Right lobe of liver (tissue), 6 donors: ENCODE results near the gene RRAS2. TPM values are rescaled to one million over a fixed set of nuclear protein-coding genes. Genes with fewer than 3 reads are reported as not detected.
"Not testable (repeated sequence)": the region's sequence is repeated elsewhere in the genome, so short reads cannot be mapped to it uniquely, and the experiment has no call there.

Source experiments
- ATAC-seq, 4 donors: fragments of 200-7000 bp; cut with Tn5 transposase; one replicate each; pipeline ENCODE4 v1.9.1; 2020; ENCODE audit warnings: mild to moderate bottlenecking in 4 of 4, moderate library complexity in 4 of 4
- DNase-seq, 3 donors: peaks; one replicate each; pipeline ENCODE4 v3.0.0-alpha.2; 2020
- H3K27ac ChIP-seq, 3 donors: fragments of 200-600 bp; one replicate each; pipeline ENCODE4 v1.8.0; 2022
- H3K27me3 ChIP-seq, 2 donors: fragments of 200-600 bp; one replicate each; pipeline ENCODE4 v1.8.0; 2022
- H3K36me3 ChIP-seq, 4 donors: fragments of 200-600 bp; sonication (generic) in 1 of 4; one replicate each; pipeline versions ENCODE4 v1.5.1 to v1.8.0; 2017 to 2022; ENCODE audit warnings: control low read depth in 1 of 4
- H3K4me1 ChIP-seq, 4 donors: fragments of 200-600 bp; sonication (generic) in 1 of 4; one replicate each; pipeline versions ENCODE4 v1.5.1 to v1.8.0; 2017 to 2022; ENCODE audit warnings: control low read depth in 1 of 4
- H3K4me3 ChIP-seq, 3 donors: fragments of 200-600 bp; one replicate each; pipeline ENCODE4 v1.8.0; 2022
- H3K9me3 ChIP-seq, 4 donors: fragments of 200-600 bp; sonication (generic) in 1 of 4; one replicate each; pipeline versions ENCODE4 v1.5.1 to v1.8.0; 2017 to 2022; ENCODE audit warnings: control low read depth in 1 of 4
- POLR2A ChIP-seq: fragments of 450-650 bp; IDR thresholded peaks from one replicate; pipeline ENCODE4 v1.6.1; 2017; ENCODE audit warnings: antibody characterized with exemption, mild to moderate bottlenecking
- WGBS: methylation state at CpG from one replicate; pipeline ENCODE4 v1.1.6; 2018; ENCODE audit warnings: low coverage, low lambda C conversion rate; ENCODE audit not compliant: insufficient coverage; ENCODE audit errors: missing lambda C conversion rate; 5-methylcytosine and 5-hydroxymethylcytosine counted together
- intact Hi-C, 2 donors: fragments of 100-400 bp; cut with DNase I; formaldehyde crosslinking; loops; one replicate each; pipeline versions ENCODE4 v1.11.2 to v1.14.1; 2022
- total RNA-seq, 6 experiments: library from RNA; depleted of rRNA in 2 of 6; stranded (reverse); fragments of >200 nt in 2 of 6; fragmentation: NEBNext Ultra II Directional in 3 of 6; extraction: Animal tissue kit (Norgen Biotek cat#: 25700) in 3 of 6; gene quantifications; one replicate each; pipeline versions ENCODE4 v1.1.0 to v1.2.4, GENCODE V29; 2016 to 2023
- TF ChIP-seq, protein P1 (sequence below), 4 donors: fragments of 200-600 bp in 3 of 4; fragments of 450-650 bp in 1 of 4; IDR thresholded peaks; one replicate each; pipeline versions ENCODE4 v1.5.1 to v1.8.0; 2016 to 2022; ENCODE audit warnings: antibody characterized with exemption in 4 of 4, mild to moderate bottlenecking in 2 of 4
- donor health status: DM: no; HTN: yes; CAD: no.
- donor health status: DM: no; HTN: no; CAD: no.
- donor health status: DM: no; HTN: no; CAD: no.
- donor health status: DM: no; HTN: yes; CAD: no.
- donor health status: DM: no; HTN: yes; CAD: no.

The RRAS2 gene
- total RNA-seq, 6 experiments from 2014 or later: 21.0 to 44.8 (median 31.1) TPM

DNA sequence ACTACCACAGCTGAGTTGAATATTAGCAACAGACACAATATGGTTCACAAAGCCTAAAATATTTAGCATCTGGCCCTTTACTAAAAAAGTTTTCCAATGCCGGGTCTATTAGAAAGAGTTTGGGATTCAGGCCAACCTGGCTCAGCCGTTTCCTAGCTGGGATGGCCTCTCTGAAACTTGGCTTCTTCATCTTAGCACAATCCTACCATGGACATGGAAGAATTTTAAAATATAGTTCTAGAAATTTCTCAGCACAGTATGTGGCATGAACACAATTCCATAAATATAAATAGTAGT is 103.8 kb downstream of the RRAS2 start:
- H3K4me3 ChIP-seq: no peak overlapping the region
- WGBS: 25% methylated on average over 2 of the region's 2 CpGs
- no peaks in the 10 kb centered on the region for H3K36me3 ChIP-seq
- no peak for DNase-seq
- H3K9me3 ChIP-seq: no peaks in the 10 kb centered on the region
- no peaks in the 10 kb centered on the region for H3K27me3 ChIP-seq
- TF ChIP-seq POLR2A: no peak
- TF ChIP-seq, protein P1, sequence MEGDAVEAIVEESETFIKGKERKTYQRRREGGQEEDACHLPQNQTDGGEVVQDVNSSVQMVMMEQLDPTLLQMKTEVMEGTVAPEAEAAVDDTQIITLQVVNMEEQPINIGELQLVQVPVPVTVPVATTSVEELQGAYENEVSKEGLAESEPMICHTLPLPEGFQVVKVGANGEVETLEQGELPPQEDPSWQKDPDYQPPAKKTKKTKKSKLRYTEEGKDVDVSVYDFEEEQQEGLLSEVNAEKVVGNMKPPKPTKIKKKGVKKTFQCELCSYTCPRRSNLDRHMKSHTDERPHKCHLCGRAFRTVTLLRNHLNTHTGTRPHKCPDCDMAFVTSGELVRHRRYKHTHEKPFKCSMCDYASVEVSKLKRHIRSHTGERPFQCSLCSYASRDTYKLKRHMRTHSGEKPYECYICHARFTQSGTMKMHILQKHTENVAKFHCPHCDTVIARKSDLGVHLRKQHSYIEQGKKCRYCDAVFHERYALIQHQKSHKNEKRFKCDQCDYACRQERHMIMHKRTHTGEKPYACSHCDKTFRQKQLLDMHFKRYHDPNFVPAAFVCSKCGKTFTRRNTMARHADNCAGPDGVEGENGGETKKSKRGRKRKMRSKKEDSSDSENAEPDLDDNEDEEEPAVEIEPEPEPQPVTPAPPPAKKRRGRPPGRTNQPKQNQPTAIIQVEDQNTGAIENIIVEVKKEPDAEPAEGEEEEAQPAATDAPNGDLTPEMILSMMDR (IDR thresholded peaks at IDR 0.05): no peak
- H3K27ac ChIP-seq: no peak overlapping the region
- H3K4me1 ChIP-seq: peaks cover 0 to 11% (median 0%) of the 10 kb centered on the region in 4 donors
- no peak for ATAC-seq
- intact Hi-C loops: no loop called here

DNA sequence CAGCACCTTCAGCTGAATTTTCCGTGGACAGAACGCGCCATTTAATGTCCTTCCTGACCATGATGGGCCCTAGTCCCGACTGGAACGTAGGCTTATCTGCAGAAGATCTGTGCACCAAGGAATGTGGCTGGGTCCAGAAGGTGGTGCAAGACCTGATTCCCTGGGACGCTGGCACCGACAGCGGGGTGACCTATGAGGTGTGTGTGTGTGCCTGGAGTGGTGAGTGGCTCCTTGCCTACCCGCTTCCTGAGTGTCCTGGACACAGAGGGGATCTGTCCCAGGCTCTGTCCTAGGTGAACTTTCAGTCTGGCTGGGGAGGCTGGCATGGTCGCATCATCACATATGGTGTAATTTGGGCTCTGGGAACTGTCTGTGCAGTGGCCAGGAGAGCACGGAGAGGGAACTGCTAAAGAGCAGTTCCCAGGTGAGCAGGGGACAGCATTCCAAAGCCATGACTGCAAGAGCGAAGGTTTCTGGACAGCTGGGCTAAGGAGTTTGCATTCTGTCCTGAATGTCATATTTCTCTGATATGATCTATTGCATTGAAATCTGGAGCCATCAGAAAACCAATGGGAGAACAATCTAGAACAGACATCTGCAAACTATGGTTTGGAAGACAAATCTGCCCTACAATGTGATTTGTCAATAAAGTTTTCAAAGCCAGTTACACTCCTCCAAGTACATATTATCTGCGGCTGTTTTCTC is 104.3 kb downstream of the RRAS2 start:
- no peaks in the 10 kb centered on the region for H3K27me3 ChIP-seq
- peaks cover 0 to 11% (median 0%) of the 10 kb centered on the region in 4 donors for H3K4me1 ChIP-seq
- TF ChIP-seq, protein P1 (IDR thresholded peaks at IDR 0.05): no peak
- TF ChIP-seq POLR2A: no peak
- no peaks in the 10 kb centered on the region for H3K36me3 ChIP-seq
- WGBS: 74% methylated on average over 2 of the region's 13 CpGs
- no peak overlapping the region for H3K27ac ChIP-seq
- intact Hi-C loops: no loop called here
- no peaks in the 10 kb centered on the region for H3K9me3 ChIP-seq
- no peak overlapping the region for H3K4me3 ChIP-seq
- no peak for ATAC-seq
- no peak for DNase-seq

DNA sequence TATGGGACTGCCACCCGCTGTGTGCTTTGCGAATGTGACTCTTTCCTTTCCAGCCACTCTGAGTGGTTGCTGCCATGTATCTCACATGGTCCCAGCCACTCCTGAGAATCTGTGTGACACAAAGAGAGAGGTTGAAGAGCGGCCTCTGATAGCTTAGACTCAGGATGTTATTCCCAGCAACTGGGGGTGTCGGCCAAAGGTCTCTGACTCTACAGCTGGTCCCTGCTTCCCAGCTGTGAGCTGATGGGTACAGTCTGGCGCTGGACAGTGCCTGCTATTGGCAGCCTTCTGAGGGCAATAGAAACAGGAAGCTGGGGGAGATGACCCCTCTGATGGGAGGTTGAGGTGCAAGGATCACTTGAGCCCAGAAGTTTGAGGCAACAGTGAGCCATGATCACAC is 105.1 kb downstream of the RRAS2 start:
- intact Hi-C loops: no loop called here
- Histone ChIP-seq H3K27me3 (no peaks in the 10 kb centered on the region), H3K36me3 (no peaks in the 10 kb centered on the region), H3K27ac (no peak overlapping the region), H3K9me3 (no peaks in the 10 kb centered on the region), H3K4me3 (no peak overlapping the region), H3K4me1 (peaks cover 0 to 11% (median 0%) of the 10 kb centered on the region in 4 donors)
- ATAC-seq: no peak
- TF ChIP-seq, protein P1 (IDR thresholded peaks at IDR 0.05): no peak
- TF ChIP-seq POLR2A: no peak
- DNase-seq: no peak
- WGBS: 76% methylated on average over 3 of the region's 5 CpGs

DNA sequence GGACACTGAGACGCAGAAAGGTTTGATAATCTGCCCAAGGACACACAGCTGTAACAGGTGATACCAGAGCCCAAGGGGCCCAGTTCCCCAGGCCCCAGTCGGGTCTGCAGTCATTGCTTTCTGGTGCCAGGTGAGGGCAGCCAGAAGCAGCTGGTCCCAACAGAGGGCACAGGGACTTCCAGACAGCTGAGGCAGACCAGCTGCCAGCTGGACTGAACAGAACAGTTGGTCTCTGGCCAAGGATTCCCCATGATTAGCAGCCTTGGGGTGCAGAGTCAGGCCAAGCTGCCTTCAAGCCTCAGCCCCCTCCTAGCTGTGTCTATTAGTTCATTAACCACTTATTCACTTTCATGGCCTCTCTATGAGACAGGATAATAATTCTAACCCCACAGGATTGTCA is 105.6 kb downstream of the RRAS2 start:
- intact Hi-C loops: no loop called here
- Histone ChIP-seq H3K27me3 (no peaks in the 10 kb centered on the region), H3K9me3 (no peaks in the 10 kb centered on the region), H3K4me3 (no peak overlapping the region), H3K36me3 (no peaks in the 10 kb centered on the region), H3K27ac (no peak overlapping the region), H3K4me1 (peaks cover 0 to 8% (median 0%) of the 10 kb centered on the region in 4 donors)
- no peak for ATAC-seq
- no peak for DNase-seq
- 73% methylated on average over 2 of the region's 2 CpGs for WGBS
- TF ChIP-seq, protein P1 (IDR thresholded peaks at IDR 0.05): no peak
- no peak for TF ChIP-seq POLR2A

DNA sequence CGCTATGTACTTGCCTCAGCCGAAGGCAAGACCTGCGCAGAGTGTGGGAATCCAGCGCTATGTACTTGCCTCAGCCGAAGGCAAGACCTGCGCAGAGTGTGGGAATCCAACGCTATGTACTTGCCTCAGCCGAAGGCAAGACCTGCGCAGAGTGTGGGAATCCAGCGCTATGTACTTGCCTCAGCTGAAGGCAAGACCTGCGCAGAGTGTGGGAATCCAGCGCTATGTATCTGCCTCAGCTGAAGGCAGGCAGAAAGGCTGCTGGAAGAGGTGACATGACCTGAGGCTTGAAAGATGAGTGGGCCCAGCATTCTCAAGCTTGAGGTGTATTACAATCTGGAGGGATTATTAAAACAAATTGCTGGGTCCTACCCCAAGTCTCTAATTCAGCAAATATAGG is 106.5 kb downstream of the RRAS2 start:
- WGBS: 93% methylated on average over 3 of the region's 12 CpGs
- H3K4me3 ChIP-seq, DNase-seq, H3K27ac ChIP-seq, H3K9me3 ChIP-seq, H3K4me1 ChIP-seq, intact Hi-C loops, H3K27me3 ChIP-seq, ATAC-seq, H3K36me3 ChIP-seq: not testable (repeated sequence)
